Renal cortical epithelial cell (primary cell): ENCODE measurements around the gene NSL1. TPM values are rescaled to one million over a fixed set of nuclear protein-coding genes. Genes with fewer than 3 reads are reported as not detected.

Experiments
- DNase-seq: peaks from one replicate; pipeline ENCODE4 v3.0.0-alpha.2; 2011; ENCODE audit warnings: low read depth
- total RNA-seq: library from RNA; depleted of rRNA; stranded (reverse); fragments of >200 nt; gene quantifications from 2 replicates; pipeline ENCODE4 v1.2.3, GENCODE V29; 2014

The NSL1 gene
- total RNA-seq, 1 donor from 2014 or later: 38.4 TPM

GRCh38 chr1:212685429-212685828 lies 106.1 kb downstream of the NSL1 start:
- DNase-seq: no peak

GRCh38 chr1:212684521-212685090 lies 107.0 kb downstream of the NSL1 start:
- no peak for DNase-seq

- no peak for DNase-seq
These were observed 107.5 kb downstream of the NSL1 start for GRCh38 chr1:212684076-212684475.

- no peak for DNase-seq
These were observed 108.2 kb downstream of the NSL1 start for GRCh38 chr1:212683357-212683722.

- no peak for DNase-seq
These were observed 110.7 kb downstream of the NSL1 start for GRCh38 chr1:212680680-212681389.

GRCh38 chr1:212678456-212679410 lies 112.8 kb downstream of the NSL1 start:
- no peak for DNase-seq

- DNase-seq: no peak
These were observed 114.0 kb downstream of the NSL1 start for GRCh38 chr1:212677573-212677972.

- no peak for DNase-seq
These were observed 114.4 kb downstream of the NSL1 start for GRCh38 chr1:212677136-212677535.

Other genes starting within 250 kb of the NSL1 start
- gene ATF3, start 183.0 kb downstream of the NSL1 start, total RNA-seq: 21.6 and 34.6 TPM in 2 replicates
- gene BATF3, start 91.9 kb downstream of the NSL1 start, total RNA-seq: 0.55 and 3.6 TPM in 2 replicates
- 16.0 and 17.6 TPM in 2 replicates for gene TATDN3, start 117 bp upstream of the NSL1 start, total RNA-seq
- 0.30 TPM in 1 of 2 replicates, not detected in the other for gene SPATA45, start 55.9 kb upstream of the NSL1 start, total RNA-seq
- 12.9 and 24.8 TPM in 2 replicates for gene FLVCR1, start 66.5 kb upstream of the NSL1 start, total RNA-seq
- gene VASH2, start 158.8 kb upstream of the NSL1 start, total RNA-seq: 0.35 TPM in 1 of 2 replicates, not detected in the other
- gene ANGEL2, start 224.1 kb upstream of the NSL1 start, total RNA-seq: 43.7 and 44.3 TPM in 2 replicates